Stimulated activated CD4-positive, alpha-beta T cell treated with anti-CD3 and anti-CD28 coated beads, Interleukin-15, amount 100 ng/mL, for 1 hour (primary cell): ENCODE measurements around the gene CATSPERE.
"Not testable (repeated sequence)": the region's sequence is repeated elsewhere in the genome, so short reads cannot be mapped to it uniquely, and the experiment has no call there.

Source experiments
- DNase-seq, 2 donors: peaks; one replicate each; pipeline ENCODE4 v3.0.0-alpha.2; 2020; ENCODE audit warnings: low read depth in 1 of 2, low spot score in 1 of 2

Gene CATSPERE

DNA sequence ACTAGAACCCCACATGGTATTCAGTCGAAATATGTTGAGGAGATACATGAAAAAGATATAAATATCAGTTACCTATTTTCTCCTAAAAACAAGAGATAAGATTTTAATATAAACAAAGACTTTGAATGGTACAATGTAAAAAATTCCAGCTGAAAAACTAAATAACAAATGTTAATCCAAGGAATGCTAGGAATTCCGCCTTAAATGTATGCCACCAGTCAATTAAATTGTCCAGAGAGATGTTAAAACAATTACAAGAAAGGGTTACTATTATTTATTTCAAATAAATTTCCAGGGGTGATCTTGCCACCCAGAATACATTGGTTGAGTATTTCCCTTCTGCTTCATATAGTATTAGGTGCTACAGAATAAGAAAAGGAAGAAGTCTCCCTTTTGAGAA is 13.5 kb upstream of the CATSPERE start:
- DNase-seq, result no peak

DNA sequence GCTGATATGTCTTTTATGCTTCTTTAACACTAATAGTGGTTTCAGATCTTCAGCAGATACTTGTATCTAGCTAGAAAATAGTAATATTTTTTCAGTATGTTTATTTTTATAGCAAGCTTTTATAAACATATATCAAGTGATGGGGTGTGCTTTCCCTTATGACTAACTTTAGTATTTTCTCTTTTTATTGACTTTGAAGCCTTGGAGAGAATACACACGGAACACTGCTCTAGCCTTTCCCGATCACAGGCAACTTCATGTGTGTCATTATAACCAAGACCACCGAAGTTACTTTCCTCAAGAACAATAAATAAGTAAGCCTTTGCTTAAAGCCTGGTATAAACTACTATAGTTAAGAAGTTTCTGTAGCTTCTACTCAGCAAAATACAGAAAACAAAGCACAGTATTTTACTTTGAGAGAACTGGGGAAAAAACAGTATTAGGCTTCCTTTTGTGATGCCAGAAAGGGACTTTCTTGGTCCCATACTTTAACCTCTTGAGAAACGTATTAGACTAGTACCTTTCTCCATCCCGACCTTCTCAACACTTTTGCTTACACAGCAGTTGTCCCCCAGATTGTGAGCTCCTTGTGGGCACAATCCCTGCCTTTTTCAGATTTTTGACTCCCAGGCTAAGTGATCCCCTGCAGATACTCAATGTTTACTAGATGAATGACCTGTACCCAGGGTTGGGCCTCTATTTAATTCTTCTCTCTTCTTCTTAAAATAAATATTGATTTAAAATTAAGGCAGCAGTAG is 12.6 kb upstream of the CATSPERE start:
- no peak for DNase-seq

DNA sequence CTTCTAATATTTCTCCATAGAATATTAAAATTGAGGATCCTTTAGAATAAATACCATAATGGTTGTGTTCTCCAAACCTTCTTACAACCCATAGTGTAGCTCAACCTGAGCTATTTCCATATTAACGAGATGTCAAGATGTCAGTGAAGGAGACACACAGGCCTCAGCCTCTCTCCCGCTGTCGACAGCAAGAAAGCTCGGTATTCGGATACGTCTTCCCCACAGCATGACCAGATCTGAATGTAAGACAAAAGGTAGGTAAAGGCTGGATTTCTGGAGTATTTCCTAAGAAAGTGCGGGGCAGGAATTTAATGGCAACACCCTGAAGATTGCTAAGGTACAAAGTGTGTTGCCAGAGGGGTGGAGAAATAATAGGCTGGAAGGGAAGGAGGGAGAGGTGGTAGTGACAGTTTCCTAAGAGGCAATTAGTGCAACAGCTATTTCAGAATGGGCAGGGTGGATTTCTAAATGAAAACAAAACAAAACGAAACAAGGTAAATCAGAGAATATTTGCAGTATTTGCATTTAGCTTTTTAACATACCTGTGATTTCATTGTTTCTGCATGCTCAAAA is 11.1 kb upstream of the CATSPERE start:
- DNase-seq, result no peak

DNA sequence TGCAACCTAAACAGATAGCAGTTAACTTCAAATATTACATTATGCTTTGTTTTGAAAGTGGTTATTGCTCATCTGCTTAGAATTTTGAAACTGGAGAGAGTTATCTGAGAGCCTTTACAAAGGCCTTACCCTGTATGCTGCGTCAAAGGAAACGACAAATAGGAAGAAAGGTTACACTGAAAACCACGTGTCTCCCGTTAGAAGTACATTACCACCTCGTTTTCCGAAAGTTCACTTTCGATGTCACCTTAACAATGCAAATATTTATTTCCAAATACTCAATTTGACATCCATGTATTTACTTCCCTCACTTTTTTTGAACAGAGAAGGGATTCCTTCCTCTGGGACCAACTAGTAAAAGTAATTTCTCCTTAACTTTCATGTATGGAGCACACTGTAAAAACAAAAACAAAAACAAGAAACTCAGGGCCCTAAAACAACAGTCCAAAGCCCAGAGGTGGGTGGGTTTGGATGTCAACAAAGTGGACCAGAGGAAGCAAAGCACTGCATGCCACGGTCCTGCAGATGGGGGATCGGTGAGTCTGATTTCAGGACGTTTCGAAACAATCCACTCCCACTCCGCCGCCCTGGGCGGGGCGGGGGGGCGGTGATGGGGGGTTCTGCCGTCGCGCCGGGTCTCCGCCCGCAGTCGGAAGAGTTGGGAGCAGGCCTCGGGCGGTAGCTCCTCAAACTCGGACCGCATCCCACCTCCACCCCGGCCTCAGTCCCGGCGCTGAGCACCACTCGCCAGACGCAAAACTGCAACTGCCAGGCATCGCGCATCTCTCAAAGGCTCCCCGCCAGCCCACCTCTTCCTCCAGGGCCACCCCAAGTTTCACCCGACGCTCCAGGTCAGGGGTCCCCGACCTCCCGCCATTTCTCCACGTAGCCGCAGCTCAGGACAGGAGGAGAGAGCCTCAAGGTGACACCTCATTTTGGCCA is 10.2 kb upstream of the CATSPERE start:
- peak; percentile 26 to 45 for DNase-seq

DNA sequence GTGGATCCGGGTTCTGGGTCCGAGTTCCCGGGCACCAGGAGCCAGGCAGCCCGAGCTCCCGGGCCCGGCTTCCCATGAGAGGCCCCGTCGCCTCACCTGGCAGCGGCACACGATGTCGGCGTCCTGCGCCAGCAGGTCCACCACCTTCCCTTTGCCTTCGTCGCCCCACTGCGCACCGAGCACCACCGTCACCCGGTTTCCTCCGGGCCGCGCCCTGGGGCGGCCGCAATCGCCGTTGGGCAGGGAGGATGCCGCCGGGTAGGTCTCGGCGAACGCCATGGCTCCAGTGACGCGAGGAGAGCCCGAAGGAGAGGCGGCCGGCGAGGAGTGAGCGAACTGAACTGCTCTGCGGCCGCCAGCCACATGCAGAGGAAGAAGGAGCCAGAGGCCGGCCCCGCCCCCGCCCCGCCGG is 9.5 kb upstream of the CATSPERE start, which contains the start of gene ADSS2:
Gene ADSS2 (minus strand): TSS at position 371 of the 412 bp plus-strand sequence. CDS start 92 bp downstream, at position 279.
- no peak for DNase-seq

DNA sequence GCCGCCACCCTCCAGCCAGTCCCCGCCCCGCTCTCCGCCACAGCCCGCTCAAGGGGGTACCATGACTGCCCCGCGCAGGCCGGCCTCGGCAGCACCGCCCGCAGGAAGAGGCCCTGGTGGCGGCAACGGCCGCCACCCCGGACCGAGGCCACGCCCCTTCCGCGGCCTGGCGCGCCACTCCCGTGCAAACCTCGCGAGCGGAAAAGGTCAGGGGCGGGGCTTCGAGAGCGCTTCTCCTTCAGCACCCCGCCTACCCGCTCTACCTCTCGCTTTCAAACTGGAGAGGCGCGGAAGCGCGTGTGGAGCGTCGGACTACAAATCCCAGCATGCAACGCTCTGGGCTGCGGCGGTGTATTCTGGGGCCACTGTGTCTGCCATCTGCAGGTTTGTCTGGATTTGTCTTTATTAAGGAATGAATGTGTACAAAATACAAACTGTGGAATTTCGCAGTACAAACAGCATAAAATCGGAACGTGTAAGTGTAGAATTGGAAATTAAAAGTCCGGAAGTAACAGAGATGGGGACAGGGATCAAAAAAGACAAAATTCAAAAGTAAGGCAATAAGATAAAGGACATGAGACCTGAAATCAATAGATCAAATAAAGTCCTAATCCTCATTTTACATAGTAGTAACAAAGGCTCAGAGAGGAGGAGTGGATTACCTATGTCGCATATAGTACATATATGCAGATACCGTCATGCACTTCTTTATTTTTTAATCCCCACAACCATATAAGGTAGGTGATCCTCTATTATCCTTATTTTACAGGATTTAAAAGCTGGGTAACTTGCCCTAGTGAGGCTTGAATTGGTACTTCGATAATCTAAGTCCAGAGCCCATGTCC is 8.9 kb upstream of the CATSPERE start:
- peak; percentile 97 for DNase-seq

DNA sequence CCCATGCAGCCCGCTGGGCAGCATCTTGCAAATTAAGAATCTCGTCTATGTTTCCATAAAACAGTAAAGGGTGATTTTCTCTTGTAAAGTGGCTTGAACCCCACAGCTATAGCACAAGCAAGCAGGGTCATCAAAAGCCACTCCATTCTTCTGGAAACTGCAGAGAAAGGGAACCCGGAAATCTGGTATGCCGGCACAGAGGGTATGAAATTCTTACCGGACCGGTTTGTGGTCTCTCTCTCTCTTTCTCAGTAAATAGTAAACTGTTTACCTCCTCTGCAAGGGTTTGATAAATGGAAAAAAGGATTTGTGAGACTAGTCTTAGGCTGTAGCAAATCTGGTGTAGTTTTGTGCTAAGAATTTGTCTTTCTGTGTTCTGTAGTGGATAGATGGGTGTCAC is 6.7 kb upstream of the CATSPERE start:
- DNase-seq, result no peak

DNA sequence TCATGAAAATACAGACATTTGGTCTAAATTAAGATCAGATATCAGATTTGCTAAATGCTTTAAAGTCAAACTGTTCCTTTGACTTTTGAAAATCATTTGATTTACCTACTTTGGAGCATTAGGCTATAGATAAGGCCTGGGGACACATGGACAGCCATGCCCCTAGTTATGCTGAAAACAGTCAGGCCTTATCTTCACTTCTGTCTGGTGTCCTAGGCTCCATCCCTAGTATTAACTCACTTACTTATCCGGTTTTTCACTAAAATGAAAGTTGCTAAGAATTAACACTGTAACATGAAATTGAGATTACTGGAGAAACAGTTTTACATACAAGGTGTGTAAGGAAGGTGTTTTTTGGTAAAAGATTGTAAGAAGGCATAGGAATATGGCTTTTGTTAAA is 4.5 kb upstream of the CATSPERE start:
- DNase-seq, result no peak

DNA sequence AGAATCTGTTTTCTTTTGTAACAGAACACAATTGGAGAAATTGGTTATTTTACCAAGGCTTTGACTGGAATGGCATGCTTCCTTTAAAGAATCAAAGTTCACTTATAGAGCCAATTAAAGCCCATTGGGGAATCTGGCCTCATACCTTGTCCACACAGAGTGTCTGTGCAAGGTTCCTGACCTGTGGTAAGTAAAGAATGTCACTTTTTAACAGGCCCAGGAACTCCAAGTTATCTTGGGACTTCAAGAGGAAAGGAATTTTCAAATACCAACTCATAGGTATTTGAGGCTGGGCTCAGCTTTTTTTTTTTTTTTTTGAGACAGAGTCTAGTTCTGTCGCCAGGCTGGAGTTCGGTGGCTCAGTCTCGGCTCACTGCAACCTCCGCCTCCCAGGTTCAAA is 2.3 kb upstream of the CATSPERE start:
- DNase-seq, result no peak

DNA sequence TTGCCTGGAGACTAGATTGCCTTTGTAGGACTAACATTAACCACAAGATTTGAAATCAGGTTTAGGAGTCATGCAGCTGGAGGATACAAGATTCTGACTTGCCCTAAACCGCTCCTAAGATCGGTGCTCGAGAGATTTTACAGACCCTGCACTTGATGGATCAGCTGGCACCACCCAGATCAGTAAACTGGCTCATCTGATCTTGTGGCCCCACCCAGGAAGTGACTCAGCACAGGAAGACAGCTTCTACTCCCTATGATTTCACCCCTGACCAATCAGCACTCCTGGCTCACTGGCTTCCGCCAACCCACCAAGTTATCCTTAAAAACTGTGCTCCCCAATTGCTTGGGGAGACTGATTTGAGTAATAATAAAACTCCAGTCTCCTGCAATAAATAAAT is 876 bp upstream of the CATSPERE start:
- no peak for DNase-seq

DNA sequence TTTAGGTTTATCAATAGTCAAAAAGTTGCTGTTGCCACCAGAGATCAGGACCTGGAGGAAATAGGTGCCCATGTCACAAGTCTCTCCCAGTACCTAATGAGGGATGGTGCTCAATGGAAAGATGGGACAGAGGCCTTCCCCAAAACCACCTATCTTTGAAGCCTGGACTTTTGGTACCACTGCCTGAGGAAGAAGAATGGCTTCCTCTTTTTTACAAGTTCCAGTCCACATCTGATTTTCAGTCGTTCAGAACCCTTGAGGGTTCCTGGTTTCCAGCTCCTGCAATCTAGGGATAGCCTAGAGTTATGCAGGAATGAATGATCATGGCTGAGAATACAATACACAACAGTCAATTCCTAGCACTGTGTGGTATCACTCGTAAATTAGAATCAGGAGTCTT is 5.7 kb downstream of the CATSPERE start:
- no peak for DNase-seq

DNA sequence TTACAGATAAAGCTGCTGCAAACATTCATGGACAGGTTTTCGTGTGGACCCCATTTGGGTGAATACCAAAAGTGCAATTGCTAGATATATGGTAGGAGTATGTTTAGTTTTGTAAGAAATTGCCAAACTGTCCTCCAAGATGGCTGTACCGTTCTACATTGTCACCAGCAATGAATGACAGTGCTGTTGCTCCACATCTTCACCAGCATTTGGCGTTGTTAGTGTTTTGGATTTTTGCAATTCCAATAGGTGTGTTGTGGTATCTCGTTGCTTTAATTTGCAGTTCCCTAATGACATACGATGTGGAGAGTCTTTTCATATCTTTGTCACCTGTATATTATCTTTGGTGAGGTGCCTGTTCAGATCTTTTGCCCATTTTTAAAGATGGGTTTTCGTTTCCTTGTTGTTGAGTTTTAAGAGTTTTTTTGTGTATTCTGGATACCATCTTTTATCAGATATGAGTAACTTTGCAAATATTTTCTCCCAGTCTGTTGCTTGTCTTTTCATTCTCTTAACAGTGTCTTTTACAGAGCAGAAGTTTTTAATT is 12.1 kb downstream of the CATSPERE start:
- no peak for DNase-seq

DNA sequence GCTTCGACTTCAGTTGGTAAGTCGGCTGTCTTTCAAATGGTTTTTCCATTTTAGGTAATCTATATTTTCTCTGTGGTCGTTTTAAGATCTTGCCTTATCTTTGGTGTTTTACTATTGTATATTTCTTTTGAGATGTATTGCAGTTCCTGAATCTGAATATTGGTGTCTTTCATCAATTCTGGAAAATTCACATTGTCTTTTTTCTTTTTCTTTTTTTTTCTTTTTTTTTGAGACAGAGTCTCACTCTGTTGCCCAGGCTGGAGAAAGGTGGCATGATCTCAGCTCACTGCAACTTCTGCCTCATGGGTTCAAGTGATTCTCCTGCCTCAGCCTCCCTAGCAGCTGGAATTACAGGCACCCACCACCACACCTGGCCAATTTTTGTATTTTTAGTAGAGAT is 23.9 kb downstream of the CATSPERE start:
- DNase-seq, result not testable (repeated sequence)

DNA sequence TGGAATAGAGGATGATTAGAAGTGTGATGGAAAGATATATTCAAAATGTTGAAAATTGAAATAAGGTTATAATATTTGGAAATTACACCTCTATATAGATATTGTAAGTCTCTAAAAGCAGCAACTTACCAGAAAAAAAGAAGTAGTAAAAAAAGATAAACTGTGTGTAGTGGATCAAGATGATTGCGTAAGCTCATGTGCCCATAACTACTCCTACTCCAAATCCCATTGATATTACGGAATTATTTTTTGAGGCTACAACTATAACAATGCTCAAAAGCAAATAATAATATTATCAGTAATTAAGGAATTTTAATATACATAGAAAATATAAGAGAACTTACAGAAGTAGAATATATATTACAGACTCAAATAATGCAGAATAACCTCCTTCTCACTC is 33.6 kb downstream of the CATSPERE start:
- DNase-seq, result no peak

DNA sequence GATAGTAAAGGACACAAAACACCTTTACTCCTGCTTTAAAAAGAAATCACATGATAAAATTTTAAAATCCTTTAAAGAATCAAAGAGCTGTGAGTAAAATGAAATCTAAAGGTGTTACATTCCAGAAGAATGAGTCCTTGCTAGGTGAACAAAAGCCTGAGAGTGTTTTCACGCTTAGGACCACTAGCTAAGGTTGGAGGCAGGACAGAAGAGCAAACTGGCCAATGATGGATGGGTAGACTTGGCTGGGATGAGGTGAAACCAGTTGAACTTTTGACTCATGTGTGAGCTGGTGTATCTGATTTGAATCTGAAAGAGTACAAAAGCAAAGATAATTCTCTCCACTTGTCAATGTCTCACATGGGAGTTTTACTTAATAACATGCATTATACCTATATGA is 35.1 kb downstream of the CATSPERE start:
- DNase-seq, result no peak

DNA sequence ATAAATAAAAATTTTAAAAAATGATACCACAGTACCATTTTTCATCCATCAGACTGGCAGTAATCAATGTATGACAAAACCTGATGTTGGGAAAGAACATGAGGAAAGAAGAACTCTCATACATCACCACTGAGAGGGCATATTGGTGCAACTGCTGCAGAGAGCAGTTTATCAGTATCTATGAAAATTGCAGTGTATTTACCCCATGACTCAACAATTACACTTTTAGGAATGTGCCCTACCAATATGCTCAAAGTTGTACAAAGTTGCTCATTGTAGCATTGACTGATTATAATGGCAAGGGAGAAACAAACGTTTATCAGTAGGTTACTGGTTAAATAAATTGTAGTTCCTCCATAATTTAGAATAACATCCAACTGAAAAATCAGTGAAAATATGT is 36.7 kb downstream of the CATSPERE start:
- no peak for DNase-seq

DNA sequence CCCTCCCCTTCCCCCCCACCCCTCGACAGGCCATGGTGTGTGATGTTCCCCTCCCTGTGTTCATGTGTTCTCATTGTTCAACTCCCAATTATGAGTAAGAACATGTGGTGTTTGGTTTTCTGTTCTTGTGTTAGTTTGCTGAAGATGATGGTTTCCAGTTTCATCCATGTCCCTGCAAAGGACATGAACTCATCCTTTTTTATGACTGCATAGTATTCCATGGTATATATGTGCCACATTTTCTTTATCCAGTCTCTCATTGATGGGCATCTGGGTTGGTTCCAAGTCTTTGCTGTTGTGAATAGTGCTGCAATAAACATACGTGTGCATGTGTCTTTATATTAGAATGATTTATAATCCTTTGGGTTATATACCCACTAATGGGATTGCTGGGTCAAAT is 38.4 kb downstream of the CATSPERE start:
- not testable (repeated sequence) for DNase-seq

DNA sequence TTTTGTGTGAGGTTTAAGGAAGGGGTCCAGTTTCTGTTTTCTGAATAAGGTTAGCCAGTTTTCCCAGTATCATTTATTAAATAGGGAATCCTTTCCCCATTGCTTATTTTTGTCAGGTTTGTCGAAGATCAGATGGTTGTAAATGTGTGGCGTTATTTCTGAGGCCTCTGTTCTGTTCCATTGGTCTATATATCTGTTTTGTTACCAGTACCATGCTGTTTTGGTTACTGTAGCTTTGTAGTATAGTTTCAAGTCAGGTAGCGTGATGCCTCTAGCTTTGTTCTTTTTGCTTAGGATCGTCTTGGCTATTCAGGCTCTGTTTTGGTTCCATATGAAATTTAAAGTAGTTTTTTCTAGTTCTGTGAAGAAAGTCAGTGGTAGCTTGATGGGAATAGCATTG is 39.4 kb downstream of the CATSPERE start:
- not testable (repeated sequence) for DNase-seq

DNA sequence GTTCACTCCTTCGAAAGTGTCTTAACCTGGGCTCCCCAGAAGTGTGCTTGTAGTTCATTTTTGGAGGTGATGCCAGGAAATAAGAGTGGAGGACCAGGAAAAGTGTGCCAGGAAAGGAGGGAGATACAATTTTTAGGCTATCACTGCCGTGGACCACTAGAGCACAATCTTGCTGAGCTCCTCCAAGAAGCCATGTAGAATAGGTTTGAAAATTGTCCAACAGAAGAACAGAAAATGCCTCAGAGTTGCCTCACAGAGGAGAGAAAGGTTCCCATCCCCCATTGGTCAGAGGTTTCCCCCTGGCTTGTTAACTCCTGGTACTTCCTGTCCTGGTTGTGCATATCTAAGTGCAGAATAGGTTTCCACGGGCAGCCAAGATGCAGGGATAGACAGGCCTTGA is 41.6 kb downstream of the CATSPERE start:
- no peak for DNase-seq

DNA sequence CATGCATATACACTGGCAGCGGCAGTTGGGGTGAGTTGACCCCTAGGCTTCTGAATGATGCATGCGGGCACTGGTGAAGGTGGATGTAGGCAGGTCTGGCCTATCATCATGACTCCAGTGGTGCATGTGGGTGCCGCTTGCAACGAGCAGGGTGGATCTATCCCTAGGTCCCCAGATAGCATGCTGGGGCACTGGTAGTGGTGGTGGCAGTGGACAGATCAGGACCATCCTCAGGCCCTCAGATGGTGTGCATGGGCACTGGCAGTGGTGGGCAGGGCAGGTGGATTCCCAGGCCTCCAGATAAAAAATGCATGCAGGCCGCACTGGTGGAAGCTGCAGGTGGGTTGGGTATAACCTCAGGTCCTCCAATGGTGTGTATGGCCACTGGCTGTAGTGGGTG is 52.4 kb downstream of the CATSPERE start:
- no peak for DNase-seq

DNA sequence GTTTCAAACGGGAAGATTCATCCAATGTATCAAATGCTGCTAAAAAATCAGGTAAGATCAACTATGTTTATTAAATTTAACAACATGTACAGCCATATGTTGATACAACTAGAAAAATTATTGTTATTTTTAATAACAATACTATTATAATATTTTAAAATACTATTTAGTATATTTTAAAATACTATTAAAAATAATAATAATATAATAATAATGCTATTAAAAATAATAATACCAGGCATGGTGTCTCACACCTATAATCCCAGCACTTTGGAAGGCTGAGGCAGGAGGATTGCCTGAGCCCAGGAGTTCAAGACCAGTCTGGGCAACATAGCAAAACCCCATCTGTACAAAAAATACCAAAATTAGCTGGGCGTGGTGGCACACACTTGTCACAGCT is 54.6 kb downstream of the CATSPERE start:
- DNase-seq, result no peak
